ENCODE results near the gene BBS4. TPM values are rescaled to one million over a fixed set of nuclear protein-coding genes. Genes with fewer than 3 reads are reported as not detected.

BBS4 gene, protein sequence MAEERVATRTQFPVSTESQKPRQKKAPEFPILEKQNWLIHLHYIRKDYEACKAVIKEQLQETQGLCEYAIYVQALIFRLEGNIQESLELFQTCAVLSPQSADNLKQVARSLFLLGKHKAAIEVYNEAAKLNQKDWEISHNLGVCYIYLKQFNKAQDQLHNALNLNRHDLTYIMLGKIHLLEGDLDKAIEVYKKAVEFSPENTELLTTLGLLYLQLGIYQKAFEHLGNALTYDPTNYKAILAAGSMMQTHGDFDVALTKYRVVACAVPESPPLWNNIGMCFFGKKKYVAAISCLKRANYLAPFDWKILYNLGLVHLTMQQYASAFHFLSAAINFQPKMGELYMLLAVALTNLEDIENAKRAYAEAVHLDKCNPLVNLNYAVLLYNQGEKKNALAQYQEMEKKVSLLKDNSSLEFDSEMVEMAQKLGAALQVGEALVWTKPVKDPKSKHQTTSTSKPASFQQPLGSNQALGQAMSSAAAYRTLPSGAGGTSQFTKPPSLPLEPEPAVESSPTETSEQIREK
- total RNA-seq, result 8.2 and 14.5 TPM in 2 replicates

DNA sequence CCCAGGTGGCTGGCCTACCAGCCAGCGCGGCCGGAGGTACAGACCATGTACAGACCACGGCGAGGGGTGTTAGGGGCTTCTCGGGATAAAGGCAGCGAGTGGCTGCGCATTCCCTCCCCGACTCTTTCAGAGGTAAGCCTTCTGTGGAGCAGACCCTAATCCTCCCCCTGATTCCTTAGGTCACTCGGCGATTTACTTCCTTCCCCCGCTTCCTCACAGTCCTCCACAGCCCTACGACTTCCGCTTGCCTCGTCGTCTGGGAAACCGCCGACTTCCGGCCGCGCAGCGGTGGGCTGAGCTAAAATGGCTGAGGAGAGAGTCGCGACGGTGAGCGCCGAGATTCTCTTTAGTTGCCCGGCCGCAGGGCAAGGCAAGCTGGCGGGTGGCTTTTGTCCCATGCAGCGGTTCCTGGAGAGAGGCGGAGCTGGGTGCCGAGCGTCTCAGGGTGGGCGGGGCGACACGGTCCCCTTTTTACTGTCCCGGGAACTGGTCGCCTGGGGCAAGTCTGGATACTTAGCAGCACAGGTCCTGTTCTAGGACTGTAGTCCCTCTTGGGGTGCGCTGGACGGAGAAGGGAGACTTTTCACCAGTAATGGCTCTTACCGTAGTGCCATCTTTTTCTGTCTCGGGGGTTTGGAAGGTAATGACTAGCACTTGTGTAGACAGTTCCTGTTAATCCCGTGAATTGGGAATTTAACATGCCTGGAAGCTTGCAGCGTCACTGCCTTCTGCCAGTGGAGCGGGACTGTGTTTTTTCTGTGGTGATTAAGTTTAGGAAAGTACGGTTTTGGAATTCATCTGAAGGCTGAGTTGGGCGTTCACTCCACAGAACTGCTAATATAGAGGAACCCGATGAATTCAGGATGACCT lies at the start of gene BBS4, which contains the start of gene HIGD2B:
Gene BBS4 (plus strand): TSS at position 283 of the 870 bp plus-strand sequence. CDS start 21 bp downstream, at position 304.
Gene HIGD2B (minus strand): TSS at position 258 of the 870 bp plus-strand sequence. CDS start 9,808 bp downstream, outside the sequence.

DNA sequence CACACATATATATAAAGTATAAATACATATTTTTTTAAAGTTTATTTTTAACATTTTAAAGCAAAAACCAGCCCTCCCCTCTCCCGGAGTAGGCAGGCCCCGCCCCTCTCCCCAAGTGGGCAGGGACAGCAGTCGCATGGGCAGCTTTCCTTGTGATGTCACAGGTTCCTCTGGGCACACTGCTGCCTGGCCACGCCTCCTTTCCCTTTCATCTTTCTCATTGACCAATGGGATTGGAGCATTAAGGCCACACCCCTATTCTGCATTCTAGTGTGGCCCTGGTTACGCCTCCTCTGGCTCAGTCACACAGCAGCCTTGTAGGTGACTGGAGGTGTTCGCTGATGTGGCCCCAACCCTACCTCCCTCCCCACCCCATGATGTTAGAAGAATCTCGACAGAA lies 31.6 kb upstream of the BBS4 start, which contains the start of gene GOLGA6B:
Gene GOLGA6B (plus strand): TSS at position 301 of the 400 bp plus-strand sequence. CDS start 41 bp downstream, at position 342.

DNA sequence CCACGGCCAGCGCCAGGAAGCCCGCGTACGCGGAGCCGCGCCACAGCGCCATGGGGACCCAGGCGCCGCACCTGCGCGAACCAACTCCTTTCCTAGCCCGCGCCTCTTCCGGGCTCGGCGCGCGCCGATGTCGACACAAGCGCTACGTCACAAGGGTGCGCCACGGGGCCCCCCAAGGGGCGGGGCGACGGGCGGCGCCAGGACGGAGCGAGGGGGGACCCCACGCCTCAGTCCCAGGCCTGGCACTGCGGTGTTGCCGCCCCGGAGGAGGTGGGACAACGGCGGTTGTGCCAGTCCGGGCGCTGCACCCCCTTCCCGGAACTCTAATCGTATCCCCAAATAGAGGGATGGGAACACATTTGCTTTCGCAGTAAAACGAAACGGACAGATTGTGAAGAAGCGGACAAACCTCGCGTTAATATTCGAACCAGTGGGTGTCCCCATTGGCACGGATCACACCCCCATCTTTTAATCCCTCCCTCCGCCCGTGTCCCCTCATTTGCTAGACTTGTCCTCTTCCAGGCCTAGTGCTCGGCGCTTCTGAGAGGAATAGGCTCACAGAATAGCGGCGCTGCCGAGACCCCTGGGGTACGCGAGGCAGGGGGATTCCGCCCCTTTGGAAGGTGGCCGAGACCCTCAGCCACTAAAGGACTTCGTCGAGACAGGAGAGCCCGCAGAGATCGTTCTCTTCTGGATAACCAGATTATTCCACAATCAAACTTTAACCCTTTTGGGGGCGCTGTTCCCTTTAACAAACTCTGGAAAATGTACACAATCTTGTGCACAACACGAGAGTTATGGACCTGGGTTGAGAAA lies 97.8 kb downstream of the BBS4 start, which contains the start of gene ADPGK:
Gene ADPGK (minus strand): TSS at position 119 of the 816 bp plus-strand sequence. CDS start 67 bp downstream, at position 52.

Other genes starting within 250 kb of the BBS4 start
- 29.6 and 35.8 TPM in 2 replicates for gene ARIH1, start 211.9 kb upstream of the BBS4 start, total RNA-seq
- gene GOLGA6B, start 31.5 kb upstream of the BBS4 start, total RNA-seq, result not detected in 2 replicates
- gene HIGD2B, start within 50 bp of the BBS4 start, total RNA-seq, result not detected in 2 replicates
- gene ADPGK, start 97.6 kb downstream of the BBS4 start, total RNA-seq, result 40.5 and 46.7 TPM in 2 replicates

Data from cardiac ventricle fibroblast (primary cell).